Epithelial cell of esophagus (primary cell): ENCODE measurements around the gene HS6ST1.
A peak's percentile ranks its signal among the peaks of the same experiment; 100 is the strongest.

Experiments used
- DNase-seq: peaks from one replicate; pipeline ENCODE4 v3.0.0; 2010; ENCODE audit warnings: low read depth
- H3K4me3 ChIP-seq: 2 replicates; pipeline ENCODE4 v1.5.1; 2011; ENCODE audit warnings: mild to moderate bottlenecking, low read length, control low read depth
- TF ChIP-seq, protein P1 (sequence below): IDR thresholded peaks from 2 replicates; pipeline ENCODE4 v1.5.1; 2011; ENCODE audit warnings: low read depth, mild to moderate bottlenecking, low read length, control low read depth, inconsistent platforms; ENCODE audit not compliant: insufficient read depth; ENCODE audit errors: missing control alignments

The HS6ST1 gene

DNA sequence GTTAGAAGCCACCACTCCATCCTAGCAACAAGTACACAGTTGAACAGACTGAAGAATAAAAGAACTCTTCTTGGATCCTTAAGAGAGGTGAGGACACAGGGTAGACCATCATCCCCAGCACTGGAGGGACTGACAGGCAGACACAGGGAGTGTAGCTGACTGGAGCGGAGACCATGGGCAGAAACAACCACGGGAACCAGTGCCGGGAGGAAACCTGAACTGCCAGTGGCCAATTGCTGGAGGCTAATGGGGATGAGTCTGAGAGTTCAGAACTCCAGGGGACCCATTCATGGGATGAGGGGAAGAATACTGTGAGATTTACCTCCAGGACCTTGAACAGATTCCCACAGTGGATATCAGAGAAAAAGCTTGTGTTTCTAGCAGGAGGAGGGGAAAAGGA is 76.8 kb downstream of the HS6ST1 start:
- no peak overlapping the region for H3K4me3 ChIP-seq
- DNase-seq: no peak
- TF ChIP-seq, protein P1, sequence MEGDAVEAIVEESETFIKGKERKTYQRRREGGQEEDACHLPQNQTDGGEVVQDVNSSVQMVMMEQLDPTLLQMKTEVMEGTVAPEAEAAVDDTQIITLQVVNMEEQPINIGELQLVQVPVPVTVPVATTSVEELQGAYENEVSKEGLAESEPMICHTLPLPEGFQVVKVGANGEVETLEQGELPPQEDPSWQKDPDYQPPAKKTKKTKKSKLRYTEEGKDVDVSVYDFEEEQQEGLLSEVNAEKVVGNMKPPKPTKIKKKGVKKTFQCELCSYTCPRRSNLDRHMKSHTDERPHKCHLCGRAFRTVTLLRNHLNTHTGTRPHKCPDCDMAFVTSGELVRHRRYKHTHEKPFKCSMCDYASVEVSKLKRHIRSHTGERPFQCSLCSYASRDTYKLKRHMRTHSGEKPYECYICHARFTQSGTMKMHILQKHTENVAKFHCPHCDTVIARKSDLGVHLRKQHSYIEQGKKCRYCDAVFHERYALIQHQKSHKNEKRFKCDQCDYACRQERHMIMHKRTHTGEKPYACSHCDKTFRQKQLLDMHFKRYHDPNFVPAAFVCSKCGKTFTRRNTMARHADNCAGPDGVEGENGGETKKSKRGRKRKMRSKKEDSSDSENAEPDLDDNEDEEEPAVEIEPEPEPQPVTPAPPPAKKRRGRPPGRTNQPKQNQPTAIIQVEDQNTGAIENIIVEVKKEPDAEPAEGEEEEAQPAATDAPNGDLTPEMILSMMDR: no peak

DNA sequence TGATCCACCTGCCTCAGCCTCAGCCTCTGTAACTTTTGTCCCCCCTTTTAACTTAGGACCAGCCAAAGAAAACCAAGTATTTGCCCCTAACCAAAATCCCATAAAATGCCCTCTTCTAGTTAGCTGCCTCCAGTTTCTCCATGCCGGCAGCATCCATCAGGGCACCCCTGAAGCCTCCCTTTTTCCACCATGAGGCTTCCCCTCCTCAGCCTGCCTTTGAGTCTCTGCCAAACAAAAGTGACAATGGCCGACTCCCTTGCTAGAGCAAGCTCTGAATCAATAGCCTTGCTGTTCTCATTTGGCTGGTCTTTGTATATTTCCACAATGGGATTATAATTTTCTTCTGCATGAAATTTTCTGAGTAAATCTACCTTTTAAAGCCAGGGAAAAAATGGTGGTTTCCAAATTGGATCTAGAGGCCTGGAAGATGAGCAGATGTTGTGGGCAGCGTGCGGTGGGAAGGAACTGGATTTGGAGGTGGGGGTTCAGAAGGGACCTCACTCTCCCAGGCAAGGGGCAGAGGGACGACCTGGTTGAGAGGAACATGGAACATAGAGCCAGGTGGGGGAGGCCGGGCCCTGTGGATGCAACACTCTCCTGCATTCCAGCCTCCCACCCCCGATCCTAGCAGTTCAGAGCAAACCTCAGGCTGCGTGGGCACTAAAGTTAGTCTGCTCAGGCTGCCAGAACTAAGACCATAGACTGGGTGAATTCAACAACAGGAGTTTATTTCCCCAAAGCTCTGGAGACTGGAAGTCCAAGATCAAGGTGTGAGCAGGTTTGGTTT is 80.6 kb downstream of the HS6ST1 start:
- TF ChIP-seq, protein P1: no peak
- H3K4me3 ChIP-seq: no peak overlapping the region
- no peak for DNase-seq

GRCh38 chr2:128237081-128237534 is 81.6 kb downstream of the HS6ST1 start:
- TF ChIP-seq, protein P1: no peak
- DNase-seq: no peak
- H3K4me3 ChIP-seq: no peak overlapping the region

- peak; percentile 62 for DNase-seq
- TF ChIP-seq, protein P1: no peak
- no peak overlapping the region for H3K4me3 ChIP-seq
Observed at GRCh38 chr2:128236491-128237035, 82.1 kb downstream of the HS6ST1 start.

GRCh38 chr2:128235581-128235980 is 83.1 kb downstream of the HS6ST1 start:
- DNase-seq: no peak
- TF ChIP-seq, protein P1: no peak

GRCh38 chr2:128234613-128235012 is 84.1 kb downstream of the HS6ST1 start:
- no peak for DNase-seq
- H3K4me3 ChIP-seq: no peak overlapping the region
- TF ChIP-seq, protein P1: no peak

More at GRCh38 chr2:128235581-128235980, 83.1 kb downstream of the HS6ST1 start:
- no peak overlapping the region for H3K4me3 ChIP-seq

DNA sequence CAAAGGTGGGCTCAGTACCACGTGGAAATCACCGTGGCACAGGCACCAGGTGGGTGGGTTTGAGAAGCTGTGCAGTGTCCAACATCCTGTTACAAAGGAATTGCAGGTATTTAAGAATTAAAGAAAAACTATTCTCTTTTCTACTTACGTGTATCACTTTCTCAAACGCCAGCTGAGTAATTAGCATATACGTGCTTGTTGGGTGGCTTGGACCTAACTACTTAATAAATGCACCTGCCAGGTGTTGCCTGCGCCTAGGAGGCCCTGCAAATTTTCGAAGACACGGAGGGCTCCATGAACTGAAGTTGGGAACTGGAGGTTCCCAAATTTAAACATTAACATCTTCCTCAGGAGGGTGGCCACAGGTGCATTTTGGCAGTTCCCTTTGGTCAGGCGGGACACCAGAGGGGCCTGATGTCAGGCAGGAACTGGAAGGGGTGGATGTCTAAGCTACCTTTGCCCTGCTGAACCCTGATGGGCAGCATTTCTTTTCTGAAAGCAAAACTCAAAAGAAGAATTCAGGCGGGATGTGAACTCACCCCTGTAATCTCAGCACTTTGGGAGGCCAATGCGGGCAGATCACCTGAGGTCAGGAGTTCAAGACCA is 84.8 kb downstream of the HS6ST1 start:
- H3K4me3 ChIP-seq: peak overlapping the region; percentile 62
- TF ChIP-seq, protein P1: no peak
- no peak for DNase-seq
